GM13977 (cell line): ENCODE data around the gene OR52D1.

Source experiments
- DNase-seq: peaks from one replicate; pipeline ENCODE4 v3.0.0; 2012; ENCODE audit warnings: low spot score
- CTCF ChIP-seq: IDR thresholded peaks from 2 replicates; pipeline ENCODE4 v1.5.1; 2012; ENCODE audit warnings: mild to moderate bottlenecking, control low read depth; ENCODE audit not compliant: insufficient read depth; ENCODE audit errors: extremely low read depth, missing control alignments
- in situ Hi-C: fragments of 300-500 bp; cut with MboI; formaldehyde crosslinking; loops from one replicate; pipeline ENCODE4 v1.12.0; 2022; ENCODE audit warnings: low sequenced_read_pairs, low pct_unique_long_range_greater_than_20kb, mixed read lengths, inconsistent platforms; ENCODE audit not compliant: unreplicated experiment

Gene OR52D1

GRCh38 chr11:5488385-5488784 is at the start of gene OR52D1:
Gene OR52D1 (plus strand): TSS chr11:5488685. CDS start chr11:5488707, 22 bp downstream.
- in situ Hi-C loops, result loop anchor here (25.0 kb wide), 1 partner anchor 324 kb away; the partner anchor contains the start of gene OR52N2
- no peak for DNase-seq
- TF ChIP-seq CTCF, result no peak

GRCh38 chr11:5441414-5441813 is 47.1 kb upstream of the OR52D1 start, which contains the start of gene OR51I1:
Gene OR51I1 (minus strand): TSS chr11:5441514. CDS start chr11:5441514, 0 bp downstream.
- DNase-seq, result no peak
- in situ Hi-C loops, result no loop called here
- no peak for TF ChIP-seq CTCF

- no peak for TF ChIP-seq CTCF
- in situ Hi-C loops, result no loop called here
- no peak for DNase-seq
Measured at GRCh38 chr11:5443835-5444393, 44.6 kb upstream of the OR52D1 start.

- no peak for DNase-seq
- in situ Hi-C loops, result no loop called here
- no peak for TF ChIP-seq CTCF
Measured at GRCh38 chr11:5449023-5449422, 39.5 kb upstream of the OR52D1 start, which contains the start of gene OR51I2. Gene OR51I2 (plus strand): TSS chr11:5449323. CDS start chr11:5453489, 4,166 bp downstream.

GRCh38 chr11:5449432-5449831 is 39.1 kb upstream of the OR52D1 start:
- TF ChIP-seq CTCF, result no peak
- in situ Hi-C loops, result no loop called here
- no peak for DNase-seq

- DNase-seq, result no peak
- TF ChIP-seq CTCF, result no peak
- in situ Hi-C loops, result no loop called here
Measured at GRCh38 chr11:5460983-5461621, 27.4 kb upstream of the OR52D1 start.

- TF ChIP-seq CTCF, result no peak
- in situ Hi-C loops, result no loop called here
- no peak for DNase-seq
Measured at GRCh38 chr11:5467527-5467926, 21.0 kb upstream of the OR52D1 start.
